Lower leg skin (tissue), 4 donors: ENCODE data around the gene CCL2. TPM values are rescaled to one million over a fixed set of nuclear protein-coding genes. Genes with fewer than 3 reads are reported as not detected.

Experiments
- DNase-seq, 2 donors: peaks; one replicate each; pipeline ENCODE4 v3.0.0-alpha.2; 2019; ENCODE audit warnings: low spot score in 2 of 2
- H3K4me3 ChIP-seq: fragments of 200-600 bp; sonication (generic); 2 replicates; pipeline ENCODE4 v1.5.1; 2017; ENCODE audit warnings: mild to moderate bottlenecking, low read depth; ENCODE audit not compliant: poor library complexity, severe bottlenecking
- POLR2A ChIP-seq, 2 donors: fragments of 450-650 bp; IDR thresholded peaks; one replicate each; pipeline ENCODE4 v1.6.1; 2016 to 2017; ENCODE audit warnings: antibody characterized with exemption in 2 of 2, mild to moderate bottlenecking in 1 of 2, moderate library complexity in 1 of 2
- WGBS, 2 donors: methylation state at CpG; one replicate each; pipeline ENCODE4 v1.1.5; 2018; 5-methylcytosine and 5-hydroxymethylcytosine counted together
- intact Hi-C: fragments of 100-400 bp; cut with DNase I; formaldehyde crosslinking; loops from one replicate; pipeline ENCODE4 v1.15.0; 2023; ENCODE audit warnings: low total_unique reads
- total RNA-seq, 4 donors: library from RNA; depleted of rRNA; stranded (reverse); fragments of >200 nt; gene quantifications; one replicate each; pipeline ENCODE4 v1.1.0, GENCODE V29; 2016
- TF ChIP-seq, protein P1 (sequence below), 3 donors: fragments of 450-650 bp; IDR thresholded peaks; one replicate each; pipeline ENCODE4 v1.5.1; 2016; ENCODE audit warnings: antibody characterized with exemption in 3 of 3, mild to moderate bottlenecking in 3 of 3, moderate library complexity in 2 of 3

CCL2 gene
- total RNA-seq, 4 donors from 2014 or later, result 1.8 to 13.1 (median 7.0) TPM

DNA sequence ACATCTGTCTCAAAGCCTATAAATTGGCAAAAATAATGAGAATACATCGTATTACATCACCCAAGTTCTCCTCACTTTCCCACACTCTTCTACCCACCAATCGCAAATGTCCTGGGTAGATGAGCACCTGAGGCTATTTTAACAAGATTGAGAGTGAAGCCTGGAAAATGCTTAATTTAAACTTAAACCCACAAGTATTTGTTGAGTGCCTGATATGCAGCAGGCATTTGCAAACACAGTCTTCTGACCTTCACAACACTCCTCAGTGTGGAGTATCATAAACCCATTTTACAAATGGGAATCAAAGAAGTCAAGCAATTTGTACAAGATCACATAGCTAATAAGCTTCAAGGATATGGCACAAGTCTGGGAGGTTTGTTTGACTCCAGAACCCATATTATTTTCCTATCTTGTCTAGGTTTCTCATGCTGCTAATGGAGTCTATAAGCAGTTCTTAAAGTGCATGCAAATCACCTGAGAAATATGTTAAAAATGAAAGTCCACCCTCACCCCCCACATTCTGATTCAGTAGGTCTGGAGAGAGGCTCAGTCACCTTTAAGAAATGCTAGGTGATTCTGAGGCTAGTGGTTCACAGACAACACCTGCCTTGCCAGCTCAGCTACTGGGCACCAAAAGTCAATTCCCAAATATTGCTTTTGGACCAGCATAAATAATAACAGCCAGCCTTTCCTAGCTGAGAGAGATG, 34.9 kb upstream of the CCL2 start:
- WGBS, 2 donors, result 93 to 95% methylated on average over 2 of the region's 2 CpGs
- TF ChIP-seq POLR2A (IDR thresholded peaks at IDR 0.05), result no peak
- TF ChIP-seq, protein P1, sequence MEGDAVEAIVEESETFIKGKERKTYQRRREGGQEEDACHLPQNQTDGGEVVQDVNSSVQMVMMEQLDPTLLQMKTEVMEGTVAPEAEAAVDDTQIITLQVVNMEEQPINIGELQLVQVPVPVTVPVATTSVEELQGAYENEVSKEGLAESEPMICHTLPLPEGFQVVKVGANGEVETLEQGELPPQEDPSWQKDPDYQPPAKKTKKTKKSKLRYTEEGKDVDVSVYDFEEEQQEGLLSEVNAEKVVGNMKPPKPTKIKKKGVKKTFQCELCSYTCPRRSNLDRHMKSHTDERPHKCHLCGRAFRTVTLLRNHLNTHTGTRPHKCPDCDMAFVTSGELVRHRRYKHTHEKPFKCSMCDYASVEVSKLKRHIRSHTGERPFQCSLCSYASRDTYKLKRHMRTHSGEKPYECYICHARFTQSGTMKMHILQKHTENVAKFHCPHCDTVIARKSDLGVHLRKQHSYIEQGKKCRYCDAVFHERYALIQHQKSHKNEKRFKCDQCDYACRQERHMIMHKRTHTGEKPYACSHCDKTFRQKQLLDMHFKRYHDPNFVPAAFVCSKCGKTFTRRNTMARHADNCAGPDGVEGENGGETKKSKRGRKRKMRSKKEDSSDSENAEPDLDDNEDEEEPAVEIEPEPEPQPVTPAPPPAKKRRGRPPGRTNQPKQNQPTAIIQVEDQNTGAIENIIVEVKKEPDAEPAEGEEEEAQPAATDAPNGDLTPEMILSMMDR (IDR thresholded peaks at IDR 0.05), result no peak
- no peak for DNase-seq
- intact Hi-C loops, result no loop called here
- no peak overlapping the region for H3K4me3 ChIP-seq

DNA sequence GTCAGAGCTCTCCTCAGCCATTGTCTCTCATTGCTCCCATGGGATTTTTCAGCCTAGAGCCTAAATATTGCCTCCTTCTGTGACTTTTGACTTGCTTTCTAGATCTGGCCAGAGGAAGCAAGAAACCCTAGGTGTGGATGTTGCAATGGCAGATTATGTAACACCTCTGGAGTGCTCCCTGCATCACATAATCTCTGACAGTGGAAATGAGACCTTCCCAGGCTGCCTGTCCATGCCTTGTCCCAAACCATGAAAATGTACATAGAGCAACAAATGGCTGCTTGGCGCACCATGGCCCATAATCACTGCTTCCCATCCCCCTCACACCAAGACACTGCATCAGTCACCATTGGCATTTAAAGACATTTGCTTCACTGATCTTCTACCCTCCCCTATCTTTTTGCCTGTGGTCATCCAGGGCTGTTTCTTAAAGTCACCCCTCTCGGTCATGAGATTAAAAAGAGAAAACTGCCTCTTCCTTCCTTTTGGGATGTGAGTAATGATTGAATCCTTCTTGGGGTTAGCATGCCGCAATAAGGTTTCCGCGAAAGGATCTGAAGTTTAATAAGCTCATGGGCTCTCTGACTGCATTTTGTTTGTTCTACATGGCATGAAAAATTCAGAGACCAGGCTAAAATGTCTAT, 34.2 kb upstream of the CCL2 start:
- no peak overlapping the region for H3K4me3 ChIP-seq
- no peak for DNase-seq
- TF ChIP-seq, protein P1 (IDR thresholded peaks at IDR 0.05), result no peak
- no peak for TF ChIP-seq POLR2A (IDR thresholded peaks at IDR 0.05)
- intact Hi-C loops, result no loop called here
- 80 to 81% methylated on average over 5 of the region's 5 CpGs for WGBS, 2 donors

DNA sequence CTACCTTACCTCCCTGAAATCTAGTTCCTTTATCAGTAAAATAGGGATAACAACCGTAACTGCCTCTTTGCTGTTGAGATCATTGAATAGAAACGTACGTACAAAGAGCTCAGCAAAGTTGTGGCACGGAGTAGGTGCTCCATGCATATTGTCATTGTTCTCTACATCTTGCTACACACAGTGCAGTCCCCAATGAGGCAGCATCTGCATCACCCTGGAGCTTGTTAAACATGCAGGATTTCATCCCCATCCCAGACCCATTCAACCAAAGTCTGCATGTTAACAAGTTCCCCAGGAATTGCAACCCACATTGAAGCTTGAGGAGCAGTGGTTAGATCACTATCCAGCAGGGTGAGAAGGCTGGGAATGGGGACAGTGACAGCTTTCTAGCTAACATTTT, 33.7 kb upstream of the CCL2 start:
- 81 to 87% methylated on average over 4 of the region's 4 CpGs for WGBS, 2 donors
- no peak for DNase-seq

DNA sequence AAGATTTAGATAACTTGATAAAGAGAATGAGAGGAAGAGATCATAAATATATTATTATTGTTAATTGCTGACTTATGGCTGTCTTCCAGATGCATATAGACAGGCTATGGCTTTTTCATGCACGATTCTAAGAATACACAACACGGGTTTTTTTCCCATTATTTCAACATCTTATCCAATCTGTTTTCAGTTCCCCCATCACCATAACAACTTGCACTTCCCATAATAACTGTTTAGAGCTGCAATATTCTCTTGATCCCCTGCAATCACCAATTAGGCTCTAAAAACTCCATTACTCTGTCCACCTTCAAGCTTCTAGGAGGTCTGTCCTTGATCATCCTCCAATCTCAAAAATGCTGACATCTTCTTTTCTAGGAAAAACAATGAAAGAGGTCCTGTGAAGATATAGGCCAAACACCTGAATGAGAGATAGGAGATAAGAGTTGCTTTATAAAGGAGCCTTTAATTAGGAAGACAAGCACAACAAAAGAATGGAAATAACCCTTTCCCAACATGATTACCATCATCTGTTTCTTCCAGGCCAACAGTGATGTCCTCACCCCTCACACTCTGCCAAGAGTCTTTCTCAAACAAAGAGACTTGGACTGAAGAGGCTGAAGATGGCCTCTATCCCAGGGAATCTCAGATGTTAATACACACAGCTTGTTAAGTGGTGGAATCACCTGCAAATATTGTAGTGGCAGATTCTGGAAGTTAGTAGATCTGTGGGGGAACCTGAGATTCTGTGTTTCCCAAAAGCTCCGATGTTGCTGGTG, 32.2 kb upstream of the CCL2 start:
- no peak overlapping the region for H3K4me3 ChIP-seq
- TF ChIP-seq POLR2A (IDR thresholded peaks at IDR 0.05), result no peak
- TF ChIP-seq, protein P1 (IDR thresholded peaks at IDR 0.05), result no peak
- no peak for DNase-seq
- WGBS, 2 donors, result 49 to 50% methylated on average over 3 of the region's 3 CpGs
- intact Hi-C loops, result no loop called here

More for the DNA sequence above, 33.7 kb upstream of the CCL2 start:
- intact Hi-C loops, result no loop called here
- TF ChIP-seq POLR2A (IDR thresholded peaks at IDR 0.05), result no peak
- H3K4me3 ChIP-seq, result no peak overlapping the region

DNA sequence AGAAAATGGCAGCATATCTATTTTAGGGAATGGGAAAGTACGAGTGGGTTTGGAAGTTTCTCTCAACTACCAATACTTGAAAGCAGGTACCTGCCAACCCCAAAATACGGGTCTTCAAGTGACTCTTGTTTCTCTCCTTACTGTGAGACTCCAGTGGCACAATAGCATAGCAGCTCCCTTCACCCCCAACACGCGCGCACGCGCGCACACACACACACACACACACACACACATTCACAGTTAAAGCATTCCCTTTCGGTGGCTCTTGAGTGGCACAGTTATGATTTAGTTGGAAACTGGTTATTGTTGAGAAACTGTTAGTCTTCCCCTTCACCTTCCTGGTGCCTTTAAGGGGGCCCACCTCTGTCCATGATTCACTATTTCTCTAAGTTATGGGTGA, 30.0 kb upstream of the CCL2 start:
- intact Hi-C loops, result no loop called here
- WGBS, 2 donors, result 70 to 91% methylated on average over 9 of the region's 9 CpGs
- TF ChIP-seq, protein P1 (IDR thresholded peaks at IDR 0.05), result no peak
- no peak for TF ChIP-seq POLR2A (IDR thresholded peaks at IDR 0.05)
- H3K4me3 ChIP-seq, result no peak overlapping the region
- no peak for DNase-seq
